A549 (cell line): Measurements from ENCODE around the gene ZDHHC24. TPM values are rescaled to one million over a fixed set of nuclear protein-coding genes. Genes with fewer than 3 reads are reported as not detected.

Experiments
- ATAC-seq, 2 experiments: fragments of 200-7000 bp in 1 of 2; fragments of >200 bp in 1 of 2; cut with Nextera tagmentation in 1 of 2; cut with Tn5 transposase in 1 of 2; 3 replicates each; pipeline versions ENCODE4 v1.8.0 to v1.9.1; 2018 to 2020; ENCODE audit warnings: mild to moderate bottlenecking in 1 of 2, moderate library complexity in 1 of 2
- CTCF ChIA-PET: fragments of 300-600 bp; sonication (Branson Sonifier 250); formaldehyde crosslinking; extraction: SDS; loops from one replicate; lab custom pipeline; 2021; ENCODE audit warnings: antibody characterized with exemption, inconsistent platforms; lab: Yijun Ruan, JAX
- POLR2A ChIA-PET: fragments of 350-600 bp; formaldehyde crosslinking; extraction: SDS; loops from one replicate; lab custom pipeline; 2021; ENCODE audit warnings: antibody characterized with exemption, inconsistent platforms; lab: Yijun Ruan, JAX
- DNase-seq, 2 experiments: peaks; one replicate each; pipeline versions ENCODE4 v3.0.0 to v3.0.0-alpha.2; 2011 to 2016; ENCODE audit warnings: low read depth in 1 of 2, low spot score in 1 of 2
- FAIRE-seq: peaks from 2 replicates; lab custom pipeline; 2011; peaks lifted over from hg19 to GRCh38; lab: Jason Lieb, UNC
- H3K27ac ChIP-seq, 2 experiments: fragments of >200 bp; sonication (Bioruptor Twin); formaldehyde crosslinking; 3 replicates each; pipeline ENCODE4 v1.5.1; 2016 to 2017
- H3K4me1 ChIP-seq: fragments of >200 bp; sonication (Bioruptor Twin); formaldehyde crosslinking; 3 replicates; pipeline ENCODE4 v1.6.1; 2016
- H3K4me2 ChIP-seq: fragments of >200 bp; sonication (Bioruptor Twin); formaldehyde crosslinking; 3 replicates; pipeline ENCODE4 v1.6.1; 2016
- H3K4me3 ChIP-seq: fragments of >200 bp; sonication (Bioruptor Twin); formaldehyde crosslinking; 3 replicates; pipeline ENCODE4 v1.5.1; 2016
- H3K9me3 ChIP-seq: fragments of >200 bp; sonication (Bioruptor Twin); formaldehyde crosslinking; 3 replicates; pipeline ENCODE4 v1.6.1; 2016
- EHF ChIP-seq: fragments of 250-450 bp; sonication (Bioruptor Pico); IDR thresholded peaks from 2 replicates; pipeline ENCODE4 v1.5.0; 2020; ENCODE audit warnings: mild to moderate bottlenecking
- EP300 ChIP-seq, 2 experiments: fragments of >200 bp; sonication (Bioruptor Twin); formaldehyde crosslinking; IDR thresholded peaks; 2 replicates in 1 of 2; 3 replicates in 1 of 2; pipeline ENCODE4 v1.6.1; 2016 to 2017
- ESRRA ChIP-seq: fragments of 150-350 bp; IDR thresholded peaks from 2 replicates; pipeline ENCODE4 v1.6.1; 2014; ENCODE audit warnings: mild to moderate bottlenecking, low read length, borderline replicate concordance
- FOSL2 ChIP-seq, 2 experiments: fragments of 450-650 bp in 1 of 2; fragments of >200 bp in 1 of 2; sonication (Bioruptor Twin) in 1 of 2; formaldehyde crosslinking; IDR thresholded peaks; 2 replicates each; pipeline versions ENCODE4 v1.5.0 to v1.6.1; 2016 to 2020; ENCODE audit warnings: mild to moderate bottlenecking in 1 of 2, moderate library complexity in 1 of 2
- HEYL ChIP-seq: fragments of 250-450 bp; sonication (Bioruptor Pico); IDR thresholded peaks from 2 replicates; pipeline ENCODE4 v1.8.0; 2021; ENCODE audit warnings: mild to moderate bottlenecking, moderate library complexity
- HOXA7 ChIP-seq: fragments of 250-450 bp; sonication (Bioruptor Pico); IDR thresholded peaks from 2 replicates; pipeline ENCODE4 v1.5.0; 2020; ENCODE audit warnings: mild to moderate bottlenecking, moderate library complexity
- HOXB13 ChIP-seq: fragments of 250-450 bp; sonication (Bioruptor Pico); IDR thresholded peaks from 2 replicates; pipeline ENCODE4 v1.5.0; 2020; ENCODE audit warnings: low read depth, mild to moderate bottlenecking, moderate library complexity
- HOXB5 ChIP-seq: fragments of 250-450 bp; sonication (Bioruptor Pico); IDR thresholded peaks from 2 replicates; pipeline ENCODE4 v1.5.0; 2020; ENCODE audit warnings: mild to moderate bottlenecking, moderate library complexity
- JUN ChIP-seq, 2 experiments: fragments of >200 bp; sonication (Bioruptor Twin); formaldehyde crosslinking; IDR thresholded peaks; 2 replicates in 1 of 2; 3 replicates in 1 of 2; pipeline ENCODE4 v1.6.1; 2016 to 2017
- JUNB ChIP-seq: fragments of >200 bp; sonication (Bioruptor Twin); formaldehyde crosslinking; IDR thresholded peaks from 2 replicates; pipeline ENCODE4 v1.6.1; 2016
- MAFK ChIP-seq: fragments of 450-650 bp; IDR thresholded peaks from 2 replicates; pipeline ENCODE4 v1.6.1; 2014; ENCODE audit not compliant: partially characterized antibody
- MYC ChIP-seq: IDR thresholded peaks from 2 replicates; pipeline ENCODE4 v1.6.1; 2012; ENCODE audit warnings: mild to moderate bottlenecking, inconsistent platforms, low read length, improper control_type of control experiment, borderline replicate concordance
- NFE2L2 ChIP-seq: fragments of 150-350 bp; conservative IDR thresholded peaks from 2 replicates; pipeline ENCODE4 v1.6.1; 2014; ENCODE audit warnings: low read length
- NR3C1 ChIP-seq: fragments of >200 bp; sonication (Bioruptor Twin); formaldehyde crosslinking; IDR thresholded peaks from 3 replicates; pipeline ENCODE4 v1.6.1; 2017
- POLR2AphosphoS2 ChIP-seq: conservative IDR thresholded peaks from 2 replicates; pipeline ENCODE4 v1.6.1; 2012; ENCODE audit warnings: low read length, improper control_type of control experiment, inconsistent platforms
- RARB ChIP-seq: fragments of 250-450 bp; sonication (Bioruptor Pico); IDR thresholded peaks from 2 replicates; pipeline ENCODE4 v1.8.0; 2021; ENCODE audit warnings: mild to moderate bottlenecking, moderate library complexity
- RCOR1 ChIP-seq: fragments of 150-350 bp; IDR thresholded peaks from 2 replicates; pipeline ENCODE4 v1.6.1; 2014; ENCODE audit warnings: antibody characterized with exemption, low read length, low read depth
- SREBF2 ChIP-seq: fragments of 450-650 bp; IDR thresholded peaks from 2 replicates; pipeline ENCODE4 v1.6.1; 2014; ENCODE audit warnings: mild to moderate bottlenecking, moderate library complexity
- TFCP2L1 ChIP-seq: fragments of 250-450 bp; sonication (Bioruptor Pico); IDR thresholded peaks from 2 replicates; pipeline ENCODE4 v1.5.0; 2021; ENCODE audit warnings: mild to moderate bottlenecking
- ZNF302 ChIP-seq: fragments of 250-450 bp; sonication (Bioruptor Pico); IDR thresholded peaks from 2 replicates; pipeline ENCODE4 v1.9.0; 2021; ENCODE audit warnings: inconsistent platforms, mild to moderate bottlenecking, moderate library complexity
- ZSCAN20 ChIP-seq: fragments of 250-450 bp; sonication (Bioruptor Pico); IDR thresholded peaks from 2 replicates; pipeline ENCODE4 v1.8.0; 2022; ENCODE audit warnings: mild to moderate bottlenecking, moderate library complexity
- WGBS: methylation state at CpG from one replicate; pipeline ENCODE4 v1.1.6; 2017; ENCODE audit errors: missing lambda C conversion rate; 5-methylcytosine and 5-hydroxymethylcytosine counted together
- polyA plus RNA-seq, 4 experiments: library from polyadenylated mRNA; depleted of rRNA in 3 of 4; stranded (reverse); fragments of >200 nt; fragmentation: RNase III in 1 of 4; extraction: RNeasy Plus Mini Kit Qiagen cat#74134 plus additional on column Dnase treatment in 1 of 4; gene quantifications; 2 replicates in 3 of 4; 3 replicates in 1 of 4; pipeline ENCODE4 v1.2.3, GENCODE V29; 2011 to 2017
- TF ChIP-seq, protein P1 (sequence below): fragments of >200 bp; sonication (Bioruptor Twin); formaldehyde crosslinking; IDR thresholded peaks from 3 replicates; pipeline ENCODE4 v1.6.1; 2016
- TF ChIP-seq, protein P2 (sequence below): fragments of 250-450 bp; sonication (Bioruptor Pico); IDR thresholded peaks from 2 replicates; pipeline ENCODE4 v1.5.0; 2021; ENCODE audit warnings: mild to moderate bottlenecking, moderate library complexity, borderline replicate concordance

Gene ZDHHC24
- polyA plus RNA-seq, 2 of the 4 experiments (the other 2 are of a cell fraction) = 8.6 to 8.7 TPM

DNA sequence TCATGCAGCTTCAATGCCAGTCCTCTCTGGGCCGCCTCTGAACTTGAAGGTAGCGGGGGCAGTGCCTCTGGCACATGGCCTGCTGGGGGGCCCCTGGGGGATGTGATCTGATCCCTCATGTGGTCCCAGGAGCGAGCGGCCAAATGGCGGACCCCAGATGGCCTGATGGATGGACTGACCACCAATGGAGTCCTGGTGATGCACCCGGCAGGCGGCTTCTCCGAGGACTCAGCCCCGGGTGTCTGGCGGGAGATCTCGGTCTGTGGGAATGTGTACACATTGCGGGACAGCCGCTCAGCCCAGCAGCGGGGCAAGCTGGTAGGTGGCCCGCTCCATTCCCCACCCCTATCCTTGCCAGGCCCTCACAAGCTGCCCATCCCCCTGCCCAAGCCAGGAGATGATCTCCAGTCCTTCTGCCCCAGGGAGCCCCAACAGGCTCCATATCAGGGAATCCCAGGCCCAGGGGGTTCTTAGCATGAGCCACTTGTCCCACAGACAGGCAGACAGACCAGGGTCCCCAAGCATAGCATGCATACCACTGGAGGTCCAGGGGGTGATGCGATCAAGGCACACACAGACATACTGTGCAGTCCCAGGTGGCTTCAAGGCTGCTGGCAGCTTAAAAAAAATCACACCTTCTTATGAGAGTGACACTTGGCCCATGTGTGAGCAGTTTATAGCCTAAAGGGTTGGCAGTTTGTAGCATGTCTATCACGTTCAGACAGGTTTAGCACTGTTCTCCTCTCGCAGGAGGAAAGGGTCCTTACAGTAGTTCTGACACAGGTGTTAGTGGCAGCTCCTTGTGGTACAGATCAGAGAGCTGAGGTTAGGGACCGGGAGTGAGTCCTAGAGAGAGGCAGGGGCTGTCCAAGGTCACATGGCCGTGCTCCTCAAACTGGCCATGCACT is 72.0 kb downstream of the ZDHHC24 start:
- no peaks in the 10 kb centered on the region for H3K4me1 ChIP-seq
- H3K4me2 ChIP-seq = no peak overlapping the region
- TF ChIP-seq NFE2L2 = no peak
- no peak for TF ChIP-seq JUN (IDR thresholded peaks at IDR 0.05)
- no peak for TF ChIP-seq MAFK
- TF ChIP-seq HOXB5 = no peak
- TF ChIP-seq RCOR1 = no peak
- no peak for TF ChIP-seq HEYL (CRISPR knock-in tag)
- no peak for TF ChIP-seq ZNF302
- TF ChIP-seq SREBF2 = no peak
- TF ChIP-seq JUNB = no peak
- TF ChIP-seq MYC = no peak
- TF ChIP-seq FOSL2 (IDR thresholded peaks at IDR 0.05) = no peak
- no peak for TF ChIP-seq FOSL2 (CRISPR knock-in tag; IDR thresholded peaks at IDR 0.05)
- TF ChIP-seq, protein P1, sequence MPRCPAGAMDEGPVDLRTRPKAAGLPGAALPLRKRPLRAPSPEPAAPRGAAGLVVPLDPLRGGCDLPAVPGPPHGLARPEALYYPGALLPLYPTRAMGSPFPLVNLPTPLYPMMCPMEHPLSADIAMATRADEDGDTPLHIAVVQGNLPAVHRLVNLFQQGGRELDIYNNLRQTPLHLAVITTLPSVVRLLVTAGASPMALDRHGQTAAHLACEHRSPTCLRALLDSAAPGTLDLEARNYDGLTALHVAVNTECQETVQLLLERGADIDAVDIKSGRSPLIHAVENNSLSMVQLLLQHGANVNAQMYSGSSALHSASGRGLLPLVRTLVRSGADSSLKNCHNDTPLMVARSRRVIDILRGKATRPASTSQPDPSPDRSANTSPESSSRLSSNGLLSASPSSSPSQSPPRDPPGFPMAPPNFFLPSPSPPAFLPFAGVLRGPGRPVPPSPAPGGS = no peak
- POLR2A ChIA-PET = no interaction called here
- ATAC-seq (no peak), DNase-seq (no peak), FAIRE-seq (no peak)
- no peaks in the 10 kb centered on the region for H3K9me3 ChIP-seq
- 76% methylated on average over 6 of the region's 20 CpGs for WGBS
- no peak overlapping the region for H3K27ac ChIP-seq
- no peak overlapping the region for H3K4me3 ChIP-seq
- CTCF ChIA-PET = interaction anchor here (1.0 to 1.1 kb wide), 2 partner anchors 34 to 43 kb away, joined by 3 read pairs; no protein-coding TSS in a partner anchor

DNA sequence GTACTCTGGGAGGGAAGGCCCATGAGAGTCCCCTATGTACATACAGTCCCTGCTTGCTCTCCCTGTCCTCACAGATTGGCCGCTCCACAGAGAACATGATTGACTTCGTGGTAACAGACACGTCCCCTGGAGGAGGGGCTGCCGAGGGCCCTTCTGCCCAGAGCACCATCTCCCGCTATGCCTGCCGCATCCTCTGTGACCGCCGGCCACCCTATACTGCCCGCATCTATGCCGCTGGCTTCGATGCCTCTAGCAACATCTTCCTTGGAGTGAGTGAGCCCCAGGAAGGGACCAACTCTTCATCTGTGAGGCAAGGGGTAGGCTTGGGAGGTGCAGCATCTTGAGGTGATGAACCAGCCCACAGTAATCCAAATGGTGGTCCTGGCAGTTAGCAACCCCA is 72.7 kb downstream of the ZDHHC24 start:
- no peak for DNase-seq
- ATAC-seq = no peak
- no peak overlapping the region for H3K4me2 ChIP-seq
- no peaks in the 10 kb centered on the region for H3K4me1 ChIP-seq
- no peak for TF ChIP-seq TFCP2L1
- WGBS = 90% methylated on average over 11 of the region's 11 CpGs
- POLR2A ChIA-PET = no interaction called here
- no peak for FAIRE-seq
- H3K4me3 ChIP-seq = no peak overlapping the region
- H3K27ac ChIP-seq = no peak overlapping the region
- H3K9me3 ChIP-seq = no peaks in the 10 kb centered on the region
- CTCF ChIA-PET = interaction anchor here (1.0 to 1.1 kb wide), 2 partner anchors 34 to 43 kb away, joined by 3 read pairs; no protein-coding TSS in a partner anchor

DNA sequence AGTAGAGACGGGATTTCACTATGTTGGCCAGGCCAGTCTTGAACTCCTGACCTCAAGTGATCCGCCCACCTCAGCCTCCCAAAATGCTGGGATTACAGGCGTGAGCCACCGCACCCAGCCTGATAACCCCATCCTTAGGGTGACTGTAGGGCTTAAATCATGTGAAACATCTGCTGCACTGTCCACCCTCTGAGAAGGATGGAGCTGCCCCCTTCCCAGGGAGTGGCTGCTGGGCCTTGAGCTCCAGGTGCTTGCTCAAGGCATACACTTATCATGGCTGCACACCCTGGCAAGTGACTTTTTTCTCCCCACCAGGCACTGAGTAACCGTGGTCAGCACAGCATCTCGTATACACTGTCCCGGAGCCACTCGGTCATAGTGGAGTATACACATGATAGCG is 73.8 kb downstream of the ZDHHC24 start:
- Histone ChIP-seq H3K4me3 (no peak overlapping the region), H3K9me3 (no peaks in the 10 kb centered on the region), H3K4me1 (peaks cover 7% of the 10 kb centered on the region), H3K4me2 (no peak overlapping the region), H3K27ac (no peak overlapping the region)
- no peak for DNase-seq
- FAIRE-seq = no peak
- CTCF ChIA-PET = interaction anchor here (1.1 to 4.8 kb wide), 3 partner anchors 7 to 51 kb away, joined by 3 to 37 read pairs (median 5); partner anchors contain the start of genes DPP3 and NPAS4
- TF ChIP-seq HOXB5 (no peak), ZNF302 (no peak), NFE2L2 (no peak), RARB (CRISPR knock-in tag) (no peak), HOXA7 (CRISPR knock-in tag) (no peak), POLR2AphosphoS2 (no peak), EHF (CRISPR knock-in tag) (no peak), ZSCAN20 (CRISPR knock-in tag) (no peak), HEYL (CRISPR knock-in tag) (no peak), ESRRA (no peak), HOXB13 (CRISPR knock-in tag) (no peak), EP300 (IDR thresholded peaks at IDR 0.05) (no peak), NR3C1 (no peak)
- TF ChIP-seq, protein P2, sequence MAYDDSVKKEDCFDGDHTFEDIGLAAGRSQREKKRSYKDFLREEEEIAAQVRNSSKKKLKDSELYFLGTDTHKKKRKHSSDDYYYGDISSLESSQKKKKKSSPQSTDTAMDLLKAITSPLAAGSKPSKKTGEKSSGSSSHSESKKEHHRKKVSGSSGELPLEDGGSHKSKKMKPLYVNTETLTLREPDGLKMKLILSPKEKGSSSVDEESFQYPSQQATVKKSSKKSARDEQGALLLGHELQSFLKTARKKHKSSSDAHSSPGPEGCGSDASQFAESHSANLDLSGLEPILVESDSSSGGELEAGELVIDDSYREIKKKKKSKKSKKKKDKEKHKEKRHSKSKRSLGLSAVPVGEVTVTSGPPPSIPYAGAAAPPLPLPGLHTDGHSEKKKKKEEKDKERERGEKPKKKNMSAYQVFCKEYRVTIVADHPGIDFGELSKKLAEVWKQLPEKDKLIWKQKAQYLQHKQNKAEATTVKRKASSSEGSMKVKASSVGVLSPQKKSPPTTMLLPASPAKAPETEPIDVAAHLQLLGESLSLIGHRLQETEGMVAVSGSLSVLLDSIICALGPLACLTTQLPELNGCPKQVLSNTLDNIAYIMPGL (CRISPR knock-in tag) = no peak
- TF ChIP-seq, protein P1 = no peak
- TF ChIP-seq, all 56 proteins: peak for 0
- no peak for ATAC-seq
- POLR2A ChIA-PET = interaction anchor here (2.6 kb wide), 1 partner anchor 8 kb away, joined by 16 read pairs; the partner anchor contains the start of gene DPP3
- WGBS = 97% methylated on average over 9 of the region's 9 CpGs
